GM12891 (cell line): ENCODE measurements around the gene PIK3AP1.
"Not testable (repeated sequence)": the region's sequence is repeated elsewhere in the genome, so short reads cannot be mapped to it uniquely, and the experiment has no call there.

Source experiments
- DNase-seq: peaks from one replicate; pipeline ENCODE4 v3.0.0; 2011; ENCODE audit warnings: low spot score; ENCODE audit not compliant: insufficient read length
- FAIRE-seq: peaks from 2 replicates; lab custom pipeline; 2011; peaks lifted over from hg19 to GRCh38; lab: Jason Lieb, UNC
- PAX5 ChIP-seq: IDR thresholded peaks from 2 replicates; pipeline ENCODE4 v1.6.1; 2011; ENCODE audit warnings: low read length, moderate library complexity, mild to moderate bottlenecking; ENCODE audit not compliant: insufficient read depth, severe bottlenecking
- POLR2A ChIP-seq: IDR thresholded peaks from 2 replicates; pipeline ENCODE4 v1.6.1; 2011; ENCODE audit warnings: low read depth, low read length, control low read depth
- POLR2AphosphoS5 ChIP-seq: IDR thresholded peaks from 2 replicates; pipeline ENCODE4 v1.6.1; 2011; ENCODE audit warnings: low read depth, low read length, control low read depth
- POU2F2 ChIP-seq: IDR thresholded peaks from 2 replicates; pipeline ENCODE4 v1.6.1; 2011; ENCODE audit warnings: low read depth, mild to moderate bottlenecking, control low read depth, low read length, moderate library complexity
- SPI1 ChIP-seq: IDR thresholded peaks from 2 replicates; pipeline ENCODE4 v1.6.1; 2011; ENCODE audit warnings: low read depth, low read length, control low read depth
- TAF1 ChIP-seq: IDR thresholded peaks from 2 replicates; pipeline ENCODE4 v1.6.1; 2011; ENCODE audit warnings: low read depth, low read length, control low read depth

The PIK3AP1 gene

DNA sequence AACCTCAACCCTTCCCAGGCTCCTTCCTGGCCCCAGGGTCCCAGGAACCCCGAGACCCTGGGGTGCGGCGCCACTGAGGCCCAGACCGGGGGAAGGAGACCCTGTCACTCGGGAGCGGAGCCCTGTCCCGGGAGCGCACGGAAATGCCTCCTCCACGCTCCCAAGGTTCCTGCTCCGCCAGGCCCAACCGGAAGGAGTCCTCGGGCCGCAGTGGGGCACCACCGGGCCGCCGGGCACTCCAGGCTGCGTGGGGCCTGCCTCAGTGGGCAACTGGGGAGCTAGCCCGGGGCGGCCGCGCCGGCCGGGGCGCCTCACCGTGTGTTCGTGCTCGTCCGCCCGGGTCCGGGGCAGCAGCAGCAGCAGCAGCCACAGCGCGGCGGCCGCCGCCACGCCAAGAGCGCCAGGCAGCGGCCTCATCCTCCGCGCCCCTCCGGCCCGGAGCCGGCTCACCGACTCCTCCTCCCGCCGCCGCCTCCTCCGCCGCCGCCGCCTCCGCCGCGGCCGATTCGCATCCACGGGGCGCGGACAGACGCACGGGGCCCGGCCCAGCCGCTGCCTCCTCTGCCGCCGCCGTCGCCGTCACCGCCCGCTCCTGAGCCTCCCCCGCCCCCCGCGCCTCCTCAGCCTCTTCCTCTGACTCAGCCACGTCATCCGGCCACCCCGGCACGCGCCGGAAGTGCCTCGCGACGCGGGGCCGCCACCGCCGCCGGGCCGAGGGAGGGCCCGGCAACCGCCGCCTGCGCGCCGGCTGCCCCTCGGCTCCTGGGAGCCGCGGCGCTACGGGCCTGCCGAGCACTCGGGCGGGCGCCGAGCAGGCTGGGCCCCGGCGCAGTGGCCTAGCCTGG is 133.7 kb downstream of the PIK3AP1 start, which contains the start of gene TM9SF3:
TM9SF3 (minus strand) TSS at position 594 of the 845 bp plus-strand sequence; CDS start at position 417, 177 bp downstream.
- DNase-seq (peak; percentile 77), FAIRE-seq (peak; percentile 93)
- TF ChIP-seq POU2F2 (no peak), TAF1 (no peak; the same call in 1 of the 2 replicates), PAX5 (peak; percentile 67), POLR2A (peak; percentile 80), SPI1 (no peak), POLR2AphosphoS5 (peak; percentile 68)

DNA sequence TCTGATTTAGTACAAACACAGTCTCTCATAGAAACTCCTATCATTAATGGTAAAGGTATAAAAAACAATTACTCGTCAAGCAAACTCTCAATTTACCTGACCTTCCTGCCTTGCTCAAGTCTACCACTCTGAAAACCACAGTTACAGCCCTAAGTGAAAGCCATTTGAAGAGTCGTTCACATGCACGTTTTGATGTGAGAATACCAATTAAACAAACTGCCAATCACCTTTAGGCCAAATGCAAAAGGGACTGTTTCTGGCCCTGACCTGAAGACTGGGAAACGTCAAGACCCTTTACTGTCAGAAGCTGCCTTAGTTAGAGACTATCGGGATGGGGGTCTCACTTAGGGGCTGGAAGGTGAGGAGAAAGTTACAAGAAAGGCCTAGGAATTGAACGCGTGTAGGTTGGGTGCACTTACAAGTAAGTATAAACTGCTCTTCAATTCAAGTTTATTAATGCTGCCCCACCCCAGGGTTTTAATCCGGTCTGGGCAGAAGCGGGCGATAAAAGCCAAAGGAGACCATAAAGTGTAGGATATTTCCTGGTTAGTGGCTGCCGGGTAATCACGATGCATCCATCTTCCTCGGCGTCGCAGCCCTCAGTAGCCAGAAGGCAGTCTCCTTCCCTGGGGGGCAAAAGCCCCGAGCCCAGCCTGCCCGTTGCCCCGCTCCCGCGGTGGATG is 134.4 kb downstream of the PIK3AP1 start:
- FAIRE-seq (no peak), DNase-seq (no peak)
- TF ChIP-seq POLR2A (no peak), POU2F2 (no peak), TAF1 (no peak), PAX5 (no peak), SPI1 (no peak), POLR2AphosphoS5 (no peak)

DNA sequence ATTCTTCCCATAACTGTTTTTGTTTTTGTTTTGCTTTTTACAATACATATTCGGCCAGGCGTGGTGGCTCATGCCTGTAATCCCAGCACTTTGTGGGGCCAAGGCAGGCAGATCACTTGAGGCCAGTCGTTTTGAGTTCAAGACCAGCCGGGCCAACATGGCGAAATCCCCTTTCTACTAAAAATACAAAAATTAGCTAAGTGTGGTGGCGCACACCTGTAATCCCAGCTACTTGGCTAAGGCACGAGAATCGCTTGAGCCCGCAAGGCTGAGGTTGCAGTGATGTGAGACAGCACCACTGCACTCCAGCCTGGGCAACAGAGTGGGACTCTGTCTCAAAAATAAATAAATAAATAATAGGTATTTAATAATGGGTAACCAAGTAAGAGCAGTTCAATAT is 135.8 kb downstream of the PIK3AP1 start:
- no peak for DNase-seq
- FAIRE-seq = peak; percentile 20
- TF ChIP-seq POLR2AphosphoS5 = no peak
- no peak for TF ChIP-seq TAF1
- TF ChIP-seq SPI1 = no peak
- TF ChIP-seq POLR2A = no peak
- TF ChIP-seq PAX5 = no peak
- no peak for TF ChIP-seq POU2F2

- TF ChIP-seq POLR2A (no peak), SPI1 (no peak), PAX5 (no peak), POLR2AphosphoS5 (no peak), TAF1 (no peak), POU2F2 (no peak)
- no peak for FAIRE-seq
- no peak for DNase-seq
These were observed 136.3 kb downstream of the PIK3AP1 start for GRCh38 chr10:96584035-96584434.

DNA sequence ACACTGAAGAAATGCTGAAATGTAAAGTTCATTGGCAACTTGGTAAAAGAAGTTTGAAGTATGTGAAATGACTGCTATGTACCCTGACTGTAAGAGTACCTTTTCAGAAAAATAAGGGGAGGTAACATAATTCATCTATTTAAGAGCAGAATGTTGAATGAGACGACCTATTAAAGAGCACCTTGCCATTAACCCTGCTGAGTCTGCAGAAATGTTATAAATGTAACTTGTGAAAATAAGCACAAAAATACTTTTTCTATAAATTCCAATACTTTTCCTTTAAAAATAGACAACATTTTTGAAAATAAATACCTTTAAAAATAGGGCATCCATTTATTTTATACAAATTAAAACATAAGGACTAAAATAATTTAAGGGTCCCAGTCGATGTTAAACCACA is 141.2 kb downstream of the PIK3AP1 start:
- no peak for TF ChIP-seq POLR2AphosphoS5
- no peak for TF ChIP-seq PAX5
- TF ChIP-seq TAF1 = no peak
- no peak for TF ChIP-seq SPI1
- no peak for TF ChIP-seq POU2F2
- no peak for TF ChIP-seq POLR2A
- FAIRE-seq (no peak), DNase-seq (no peak)

DNA sequence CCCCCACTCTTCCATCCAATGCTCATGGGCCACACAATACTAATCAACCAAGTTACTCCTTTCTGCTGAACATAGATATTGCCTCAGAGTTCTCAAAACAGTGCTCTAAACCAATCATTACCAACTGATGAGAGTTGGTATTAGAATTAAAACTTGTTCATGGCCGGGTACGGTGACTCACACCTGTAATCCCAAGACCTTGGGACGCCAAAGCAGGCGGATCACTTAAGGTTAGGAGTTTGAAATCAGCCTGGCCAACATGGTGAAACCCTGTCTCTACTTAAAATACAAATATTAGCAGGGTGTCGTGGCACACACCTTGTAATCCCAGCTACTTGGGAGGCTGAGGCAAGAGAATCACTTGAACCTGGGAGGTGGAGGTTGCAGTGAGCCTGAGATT is 141.7 kb downstream of the PIK3AP1 start:
- no peak for DNase-seq
- TF ChIP-seq POLR2A (no peak), SPI1 (no peak), PAX5 (no peak), TAF1 (no peak), POU2F2 (no peak), POLR2AphosphoS5 (no peak)
- FAIRE-seq = no peak

DNA sequence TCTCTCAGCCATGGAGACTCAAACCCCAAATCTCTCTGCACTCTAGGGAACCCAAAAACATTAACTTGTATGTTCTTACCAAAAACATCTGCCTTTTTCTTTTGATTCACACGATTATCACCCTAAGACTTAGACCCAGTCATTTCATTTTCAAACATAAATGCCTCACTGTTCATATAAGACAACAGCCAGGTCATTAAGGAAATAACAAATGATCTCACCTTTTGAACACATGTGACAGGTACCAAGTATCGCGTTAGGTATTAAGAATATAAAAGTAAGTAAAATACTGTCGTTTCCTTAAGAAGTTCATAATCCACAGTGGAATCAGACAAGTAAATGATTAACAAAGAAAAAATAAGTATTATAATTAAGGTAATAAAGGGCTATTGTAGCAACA is 142.3 kb downstream of the PIK3AP1 start:
- no peak for TF ChIP-seq TAF1
- no peak for TF ChIP-seq POU2F2
- TF ChIP-seq SPI1 = no peak
- no peak for TF ChIP-seq PAX5
- TF ChIP-seq POLR2AphosphoS5 = no peak
- no peak for TF ChIP-seq POLR2A
- DNase-seq (no peak), FAIRE-seq (peak; percentile 16)

DNA sequence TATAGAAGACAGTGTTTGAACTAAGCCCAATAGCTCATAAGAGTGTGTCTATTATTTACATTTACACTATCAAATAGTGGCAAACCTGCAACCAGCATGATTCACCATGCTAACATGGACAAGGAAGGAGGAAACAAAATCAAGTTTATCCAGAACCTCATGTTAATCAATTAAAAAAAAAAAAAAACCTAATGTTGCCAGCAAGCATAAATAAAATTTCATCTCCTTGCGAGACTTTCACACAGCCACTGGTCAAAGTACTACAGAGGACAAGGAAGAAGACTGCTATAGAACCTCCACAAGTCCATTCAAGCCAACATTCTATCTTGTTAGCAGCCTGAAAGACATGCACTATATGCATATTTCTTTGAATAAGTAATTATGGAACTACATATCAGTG is 143.2 kb downstream of the PIK3AP1 start:
- DNase-seq (no peak), FAIRE-seq (no peak)
- no peak for TF ChIP-seq POLR2A
- no peak for TF ChIP-seq POLR2AphosphoS5
- no peak for TF ChIP-seq TAF1
- no peak for TF ChIP-seq SPI1

GRCh38 chr10:96576277-96576980 is 143.9 kb downstream of the PIK3AP1 start:
- DNase-seq = no peak
- FAIRE-seq = peak; percentile 52
- TF ChIP-seq POLR2AphosphoS5 (no peak), TAF1 (no peak), PAX5 (no peak), SPI1 (no peak), POLR2A (no peak), POU2F2 (no peak)

GRCh38 chr10:96574564-96574963 is 145.8 kb downstream of the PIK3AP1 start:
- not testable (repeated sequence) for DNase-seq, FAIRE-seq
